GM18868 (cell line): ENCODE measurements around the gene PSMB2.

Experiments
- ATAC-seq: cut with Tn5 transposase; IDR thresholded peaks from one replicate; pipeline ENCODE4 v1.9.1; 2021; ENCODE audit warnings: mild to moderate bottlenecking, moderate library complexity; ENCODE audit not compliant: unreplicated experiment

PSMB2 gene

GRCh38 chr1:35558374-35559316 lies 82.7 kb downstream of the PSMB2 start:
- no peak for ATAC-seq

- peak; percentile 88 for ATAC-seq
Measured at GRCh38 chr1:35557611-35558373, 83.5 kb downstream of the PSMB2 start, which contains the start of gene NCDN. NCDN (plus strand) TSS chr1:35557799; CDS start chr1:35558191, 392 bp downstream.

GRCh38 chr1:35557118-35557610 lies 84.2 kb downstream of the PSMB2 start, which contains the start of gene KIAA0319L:
KIAA0319L (minus strand) TSS chr1:35557403; CDS start chr1:35554491, 2,912 bp downstream.
- peak; percentile 70 for ATAC-seq

- ATAC-seq = peak; percentile 15
Measured at GRCh38 chr1:35556484-35557117, 84.7 kb downstream of the PSMB2 start.

GRCh38 chr1:35555601-35556477 lies 85.5 kb downstream of the PSMB2 start:
- ATAC-seq = no peak

GRCh38 chr1:35555212-35555584 lies 86.1 kb downstream of the PSMB2 start:
- ATAC-seq = no peak

GRCh38 chr1:35554266-35555211 lies 86.8 kb downstream of the PSMB2 start:
- ATAC-seq = no peak

GRCh38 chr1:35553851-35554250 lies 87.5 kb downstream of the PSMB2 start:
- ATAC-seq = no peak
